Right lobe of liver (tissue), 4 donors: ENCODE measurements around the gene TBC1D13.

Experiments
- POLR2A ChIP-seq: fragments of 450-650 bp; IDR thresholded peaks from one replicate; pipeline ENCODE4 v1.6.1; 2017; ENCODE audit warnings: antibody characterized with exemption, mild to moderate bottlenecking
- TF ChIP-seq, protein P1 (sequence below), 4 donors: fragments of 200-600 bp in 3 of 4; fragments of 450-650 bp in 1 of 4; IDR thresholded peaks; one replicate each; pipeline versions ENCODE4 v1.5.1 to v1.8.0; 2016 to 2022; ENCODE audit warnings: antibody characterized with exemption in 4 of 4, mild to moderate bottlenecking in 2 of 4
- donor health status: DM: no; HTN: no; CAD: no.
- donor health status: DM: no; HTN: no; CAD: no.
- donor health status: DM: no; HTN: yes; CAD: no.

DNA sequence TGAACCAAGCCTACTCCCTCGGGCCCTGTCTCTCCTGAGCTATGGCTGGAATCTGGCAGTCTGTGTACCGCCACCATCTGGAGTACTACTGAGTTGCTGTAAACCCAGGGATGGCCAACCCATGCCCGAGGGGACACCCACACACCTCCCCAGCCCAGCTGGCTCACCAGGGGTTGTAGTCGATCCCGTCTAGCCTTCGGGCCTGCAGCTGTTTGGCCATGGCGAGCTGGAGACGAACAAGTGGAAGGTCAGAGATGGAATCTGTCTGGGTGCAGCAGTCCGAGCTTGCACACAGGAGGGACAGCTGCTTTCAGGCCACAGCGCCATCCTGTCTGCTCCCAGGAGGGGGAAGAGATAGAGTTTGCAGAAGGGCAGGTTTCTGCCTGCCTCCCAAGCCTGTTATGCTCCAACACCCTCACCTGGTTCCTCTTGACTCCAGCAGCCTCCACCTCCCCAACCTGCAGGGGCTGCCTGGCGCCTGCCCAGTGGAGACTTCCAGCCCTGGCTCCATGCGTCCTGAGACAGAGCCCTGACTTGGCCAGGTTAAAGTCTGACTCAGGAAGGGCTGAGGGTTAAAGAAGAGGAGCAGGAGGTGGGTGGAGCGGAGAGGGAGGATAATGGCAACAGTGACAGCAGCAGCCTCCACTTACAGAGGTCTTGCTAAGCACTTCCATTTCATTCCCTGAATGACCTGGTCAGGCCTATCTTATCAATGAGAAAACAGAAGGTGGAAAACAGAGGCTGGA lies 58.3 kb downstream of the TBC1D13 start:
- TF ChIP-seq, protein P1, sequence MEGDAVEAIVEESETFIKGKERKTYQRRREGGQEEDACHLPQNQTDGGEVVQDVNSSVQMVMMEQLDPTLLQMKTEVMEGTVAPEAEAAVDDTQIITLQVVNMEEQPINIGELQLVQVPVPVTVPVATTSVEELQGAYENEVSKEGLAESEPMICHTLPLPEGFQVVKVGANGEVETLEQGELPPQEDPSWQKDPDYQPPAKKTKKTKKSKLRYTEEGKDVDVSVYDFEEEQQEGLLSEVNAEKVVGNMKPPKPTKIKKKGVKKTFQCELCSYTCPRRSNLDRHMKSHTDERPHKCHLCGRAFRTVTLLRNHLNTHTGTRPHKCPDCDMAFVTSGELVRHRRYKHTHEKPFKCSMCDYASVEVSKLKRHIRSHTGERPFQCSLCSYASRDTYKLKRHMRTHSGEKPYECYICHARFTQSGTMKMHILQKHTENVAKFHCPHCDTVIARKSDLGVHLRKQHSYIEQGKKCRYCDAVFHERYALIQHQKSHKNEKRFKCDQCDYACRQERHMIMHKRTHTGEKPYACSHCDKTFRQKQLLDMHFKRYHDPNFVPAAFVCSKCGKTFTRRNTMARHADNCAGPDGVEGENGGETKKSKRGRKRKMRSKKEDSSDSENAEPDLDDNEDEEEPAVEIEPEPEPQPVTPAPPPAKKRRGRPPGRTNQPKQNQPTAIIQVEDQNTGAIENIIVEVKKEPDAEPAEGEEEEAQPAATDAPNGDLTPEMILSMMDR (IDR thresholded peaks at IDR 0.05) = no peak
- no peak for TF ChIP-seq POLR2A
